ENCODE measurements around the gene SERPINA10.

SERPINA10 gene

DNA sequence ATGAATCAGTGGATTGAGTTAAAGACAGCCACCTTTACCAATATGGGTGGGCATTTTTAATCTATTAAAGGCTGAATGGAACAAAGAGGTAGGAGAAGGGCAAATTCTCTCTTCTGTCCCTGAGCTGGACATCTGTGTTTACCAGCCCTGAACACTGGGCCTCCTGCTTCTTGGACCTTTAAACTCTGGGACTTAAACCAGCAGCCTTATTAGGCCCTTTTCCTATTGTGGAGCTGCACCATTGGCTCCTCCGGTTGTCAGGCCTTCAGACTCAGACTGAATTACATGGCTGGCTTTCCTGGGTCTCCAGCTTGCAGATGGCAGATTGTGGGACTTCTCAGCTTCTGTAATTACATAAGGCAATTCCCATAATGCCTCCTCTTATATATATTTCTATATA, 23.6 kb upstream of the SERPINA10 start:
- no peaks in the 10 kb centered on the region for H3K4me1 ChIP-seq (ENCODE audit: control insufficient read depth, low read length)

DNA sequence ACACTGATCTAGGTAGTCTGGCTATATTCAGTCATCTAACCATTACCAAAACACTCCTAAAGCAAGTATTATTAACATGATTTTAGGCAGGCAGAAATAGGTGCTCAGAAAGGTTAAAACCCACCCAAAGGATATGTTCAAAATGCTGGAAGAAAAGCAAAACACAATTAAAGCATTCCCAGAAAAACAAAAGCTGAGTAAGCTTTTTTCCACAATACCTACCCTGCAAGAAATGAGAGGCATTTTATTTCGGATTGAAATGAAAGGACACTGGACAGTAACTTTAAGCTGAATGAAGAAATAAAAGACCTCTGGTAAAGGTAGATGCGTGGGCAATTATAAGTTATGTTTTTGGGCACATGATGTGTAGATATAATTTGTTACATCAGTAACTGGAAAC, 21.8 kb upstream of the SERPINA10 start:
- TF ChIP-seq, protein P1, sequence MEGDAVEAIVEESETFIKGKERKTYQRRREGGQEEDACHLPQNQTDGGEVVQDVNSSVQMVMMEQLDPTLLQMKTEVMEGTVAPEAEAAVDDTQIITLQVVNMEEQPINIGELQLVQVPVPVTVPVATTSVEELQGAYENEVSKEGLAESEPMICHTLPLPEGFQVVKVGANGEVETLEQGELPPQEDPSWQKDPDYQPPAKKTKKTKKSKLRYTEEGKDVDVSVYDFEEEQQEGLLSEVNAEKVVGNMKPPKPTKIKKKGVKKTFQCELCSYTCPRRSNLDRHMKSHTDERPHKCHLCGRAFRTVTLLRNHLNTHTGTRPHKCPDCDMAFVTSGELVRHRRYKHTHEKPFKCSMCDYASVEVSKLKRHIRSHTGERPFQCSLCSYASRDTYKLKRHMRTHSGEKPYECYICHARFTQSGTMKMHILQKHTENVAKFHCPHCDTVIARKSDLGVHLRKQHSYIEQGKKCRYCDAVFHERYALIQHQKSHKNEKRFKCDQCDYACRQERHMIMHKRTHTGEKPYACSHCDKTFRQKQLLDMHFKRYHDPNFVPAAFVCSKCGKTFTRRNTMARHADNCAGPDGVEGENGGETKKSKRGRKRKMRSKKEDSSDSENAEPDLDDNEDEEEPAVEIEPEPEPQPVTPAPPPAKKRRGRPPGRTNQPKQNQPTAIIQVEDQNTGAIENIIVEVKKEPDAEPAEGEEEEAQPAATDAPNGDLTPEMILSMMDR (IDR thresholded peaks at IDR 0.05; ENCODE audit: low read depth, low read length, poor library complexity, severe bottlenecking): no peak
- no peak for TF ChIP-seq EZH2phosphoT487 (IDR thresholded peaks at IDR 0.05; ENCODE audit: borderline replicate concordance, low read length)
- H3K4me2 ChIP-seq (ENCODE audit: low read length): no peak overlapping the region
- no peaks in the 10 kb centered on the region for H3K36me3 ChIP-seq (ENCODE audit: control insufficient read depth, low read length)
- H3K79me2 ChIP-seq (ENCODE audit: control insufficient read depth, low read length): no peaks in the 10 kb centered on the region
- no peaks in the 10 kb centered on the region for H3K9me3 ChIP-seq (ENCODE audit: control insufficient read depth, insufficient read depth, low read length)
- H4K20me1 ChIP-seq (ENCODE audit: control insufficient read depth, insufficient read depth, low read depth, low read length): no peaks in the 10 kb centered on the region
- peaks cover 8% of the 10 kb centered on the region; the same call in 1 of the 2 replicates for H3K27me3 ChIP-seq (ENCODE audit: control insufficient read depth, low read length)
- no peaks in the 10 kb centered on the region for H3K9me2 ChIP-seq (replicated peaks; ENCODE audit: control insufficient read depth, low read length)
- H3K27ac ChIP-seq (ENCODE audit: low read depth, low read length): no peak overlapping the region
- H3K4me1 ChIP-seq (ENCODE audit: control insufficient read depth, low read length): no peaks in the 10 kb centered on the region
- no peaks in the 10 kb centered on the region for H3F3A ChIP-seq (ENCODE audit: control insufficient read depth, insufficient read depth)
- H3K4me3 ChIP-seq (ENCODE audit: low read length): no peak overlapping the region

More for the DNA sequence above, 23.6 kb upstream of the SERPINA10 start:
- no peak overlapping the region for H3K4me2 ChIP-seq (ENCODE audit: low read length)
- no peaks in the 10 kb centered on the region for H3K36me3 ChIP-seq (ENCODE audit: control insufficient read depth, low read length)
- TF ChIP-seq EZH2phosphoT487 (IDR thresholded peaks at IDR 0.05; ENCODE audit: borderline replicate concordance, low read length): no peak
- TF ChIP-seq, protein P1 (IDR thresholded peaks at IDR 0.05; ENCODE audit: low read depth, low read length, poor library complexity, severe bottlenecking): no peak
- peaks cover 8% of the 10 kb centered on the region; the same call in 1 of the 2 replicates for H3K27me3 ChIP-seq (ENCODE audit: control insufficient read depth, low read length)
- H3K9me2 ChIP-seq (replicated peaks; ENCODE audit: control insufficient read depth, low read length): no peaks in the 10 kb centered on the region
- no peak overlapping the region for H3K27ac ChIP-seq (ENCODE audit: low read depth, low read length)
- no peak overlapping the region for H3K4me3 ChIP-seq (ENCODE audit: low read length)
- H3K9me3 ChIP-seq (ENCODE audit: control insufficient read depth, insufficient read depth, low read length): no peaks in the 10 kb centered on the region
- no peaks in the 10 kb centered on the region for H3F3A ChIP-seq (ENCODE audit: control insufficient read depth, insufficient read depth)
- H3K79me2 ChIP-seq (ENCODE audit: control insufficient read depth, low read length): no peaks in the 10 kb centered on the region
- no peaks in the 10 kb centered on the region for H4K20me1 ChIP-seq (ENCODE audit: control insufficient read depth, insufficient read depth, low read depth, low read length)

DNA sequence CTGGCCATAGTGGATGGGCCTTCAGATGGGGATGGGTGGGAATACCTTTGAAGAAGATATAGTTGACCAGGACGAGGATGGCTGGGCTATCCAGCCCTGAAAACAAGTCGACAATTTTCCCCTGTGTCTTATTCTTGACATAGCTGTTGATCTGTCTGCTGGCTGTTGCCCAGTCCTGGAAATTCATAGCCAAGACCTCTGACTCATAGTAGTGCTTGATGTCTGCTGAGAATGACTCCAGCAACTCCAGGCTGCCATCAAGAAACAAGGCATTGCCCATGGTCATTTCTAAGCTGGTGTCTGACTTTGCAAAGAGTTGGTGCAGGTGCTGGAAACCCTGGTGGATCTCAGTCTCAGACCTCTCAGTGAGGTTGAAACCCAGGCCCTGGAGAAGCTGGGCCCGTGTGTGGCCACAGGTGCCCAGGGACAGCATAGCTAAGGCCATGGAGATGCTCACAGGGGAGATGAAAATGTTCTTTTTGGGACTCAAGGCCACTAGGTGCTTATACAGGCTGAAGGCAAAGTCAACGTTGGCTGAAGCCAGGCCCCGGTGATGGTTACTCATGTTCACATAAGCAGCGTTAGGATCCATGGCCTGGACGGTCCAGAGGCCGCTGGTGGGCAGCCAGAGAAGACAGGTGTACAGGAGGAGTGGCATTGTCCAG, 21.1 kb upstream of the SERPINA10 start:
- Histone ChIP-seq H3K4me1 (ENCODE audit: control insufficient read depth, low read length) (no peaks in the 10 kb centered on the region), H3K36me3 (ENCODE audit: control insufficient read depth, low read length) (no peaks in the 10 kb centered on the region), H3K4me2 (ENCODE audit: low read length) (no peak overlapping the region), H3K4me3 (ENCODE audit: low read length) (no peak overlapping the region), H3K79me2 (ENCODE audit: control insufficient read depth, low read length) (no peaks in the 10 kb centered on the region), H4K20me1 (ENCODE audit: control insufficient read depth, insufficient read depth, low read depth, low read length) (no peaks in the 10 kb centered on the region), H3K9me2 (replicated peaks; ENCODE audit: control insufficient read depth, low read length) (no peaks in the 10 kb centered on the region), H3K9me3 (ENCODE audit: control insufficient read depth, insufficient read depth, low read length) (no peaks in the 10 kb centered on the region), H3F3A (ENCODE audit: control insufficient read depth, insufficient read depth) (no peaks in the 10 kb centered on the region), H3K27ac (ENCODE audit: low read depth, low read length) (no peak overlapping the region), H3K27me3 (ENCODE audit: control insufficient read depth, low read length) (peaks cover 8% of the 10 kb centered on the region; the same call in 1 of the 2 replicates)
- TF ChIP-seq EZH2phosphoT487 (IDR thresholded peaks at IDR 0.05; ENCODE audit: borderline replicate concordance, low read length): no peak
- TF ChIP-seq, protein P1 (IDR thresholded peaks at IDR 0.05; ENCODE audit: low read depth, low read length, poor library complexity, severe bottlenecking): no peak

Data from DOHH2 (cell line).